HG03196 (cell line): ENCODE results near the gene SRM.
"Not testable (repeated sequence)": the region's sequence is repeated elsewhere in the genome, so short reads cannot be mapped to it uniquely, and the experiment has no call there.

Source experiments
- ATAC-seq: cut with Tn5 transposase; IDR thresholded peaks from one replicate; pipeline ENCODE4 v1.9.1; 2021; ENCODE audit not compliant: unreplicated experiment

The SRM gene

GRCh38 chr1:11065796-11066195 is 6.0 kb upstream of the SRM start:
- no peak for ATAC-seq

GRCh38 chr1:11064942-11065341 is 5.1 kb upstream of the SRM start:
- ATAC-seq: no peak

GRCh38 chr1:11063937-11064537 is 4.2 kb upstream of the SRM start:
- ATAC-seq: not testable (repeated sequence)

DNA sequence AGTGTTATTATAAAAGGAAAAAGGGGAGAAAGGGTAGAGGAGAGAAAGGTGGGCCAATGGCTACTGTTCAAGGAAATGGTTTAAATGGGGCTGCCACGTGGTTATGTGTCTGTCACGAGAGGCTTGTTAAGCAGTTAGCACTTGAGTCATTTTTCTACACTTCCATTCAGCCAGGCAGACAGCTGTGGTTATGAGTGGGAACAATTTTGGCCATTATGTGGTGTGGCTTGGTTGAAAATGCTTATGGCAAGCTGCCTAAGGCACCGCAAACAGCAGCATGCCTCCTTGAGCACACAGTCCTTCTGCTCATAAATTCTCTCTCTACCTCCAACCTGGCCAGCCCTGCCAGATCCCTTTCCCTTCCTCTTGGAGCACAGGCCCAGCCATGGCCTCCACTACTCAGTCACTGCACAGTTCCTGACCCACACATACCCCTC is 3.2 kb upstream of the SRM start:
- ATAC-seq: no peak

- no peak for ATAC-seq
These were observed 2.0 kb upstream of the SRM start for GRCh38 chr1:11061652-11062365.

DNA sequence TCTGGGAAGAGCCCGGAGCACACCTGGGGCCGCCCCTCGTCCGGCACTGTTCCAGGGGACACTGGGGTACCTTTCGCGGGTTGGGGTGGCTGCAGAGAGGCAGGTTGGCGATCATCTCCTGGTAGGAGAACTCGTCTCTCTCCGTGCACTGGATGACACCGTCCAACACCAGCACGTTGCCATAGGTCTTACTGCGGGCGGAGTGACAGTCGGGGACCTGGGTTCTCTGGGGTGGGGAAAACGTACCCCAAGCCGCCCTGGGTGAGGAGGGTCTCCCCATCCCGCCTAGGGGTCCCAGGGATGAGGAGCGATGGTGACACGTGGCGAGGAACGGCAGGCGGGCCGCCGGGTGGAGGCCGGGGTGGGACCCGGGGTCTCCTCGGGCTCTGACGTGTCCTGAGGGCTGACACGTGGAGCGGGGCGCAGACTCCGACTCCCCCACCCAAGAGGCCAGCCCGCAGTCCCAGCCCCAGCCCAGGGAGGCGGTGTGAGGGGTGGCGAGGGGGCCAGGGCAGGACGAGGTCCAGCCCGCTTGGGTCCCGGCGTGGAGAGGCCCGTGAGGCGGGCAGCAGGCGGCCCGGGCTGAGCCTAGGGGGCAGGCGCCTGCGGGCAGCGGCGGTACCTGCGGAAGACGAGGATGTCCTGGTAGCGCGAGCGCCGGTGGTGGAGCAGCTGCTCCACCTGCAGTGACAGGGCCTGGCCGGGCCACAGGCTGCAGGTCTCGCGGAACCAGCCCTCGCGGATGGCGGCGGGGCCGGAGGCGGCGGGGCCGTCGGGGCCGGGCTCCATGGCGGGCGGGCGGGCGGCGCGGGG is 457 bp downstream of the SRM start:
- peak; percentile 4 for ATAC-seq

GRCh38 chr1:11058595-11059154 is 1.1 kb downstream of the SRM start:
- no peak for ATAC-seq

DNA sequence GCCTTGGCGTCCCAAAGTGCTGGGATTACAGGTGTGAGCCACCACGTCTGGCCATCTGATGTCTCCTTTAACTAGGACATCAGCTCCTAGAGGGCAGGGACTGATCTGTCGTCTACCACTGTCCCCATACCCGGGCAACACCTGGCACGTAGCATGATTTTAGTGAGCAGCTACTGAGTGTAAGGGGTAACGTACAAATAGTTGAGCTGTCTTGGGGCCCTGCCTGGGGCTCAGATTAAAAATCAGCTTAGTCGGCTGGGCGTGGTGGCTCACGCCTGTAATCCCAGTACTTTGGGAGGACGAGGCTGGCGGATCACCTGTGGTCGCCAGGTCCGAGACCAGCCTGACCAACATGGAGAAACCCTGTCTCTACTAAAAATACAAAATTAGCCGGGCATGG is 1.8 kb downstream of the SRM start:
- no peak for ATAC-seq

DNA sequence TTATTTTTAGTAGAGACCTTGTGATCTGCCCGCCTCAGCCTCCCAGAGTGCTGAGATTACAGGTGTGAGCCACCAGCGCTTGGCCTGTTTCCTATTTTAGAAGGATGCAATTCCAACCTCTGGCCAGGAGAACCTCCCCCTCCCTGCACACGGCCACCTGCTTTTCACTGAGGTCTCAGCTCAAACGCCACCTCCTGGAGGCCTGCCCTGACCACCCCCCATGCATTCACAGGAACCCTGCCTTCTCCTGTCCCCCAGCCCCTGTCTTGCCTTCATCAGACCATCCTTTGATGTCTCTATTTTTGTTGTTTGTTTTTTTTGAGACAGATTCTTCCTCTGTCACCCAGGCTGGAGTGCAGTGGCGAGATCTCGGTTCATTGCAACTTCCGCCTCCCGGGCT is 2.3 kb downstream of the SRM start:
- no peak for ATAC-seq

GRCh38 chr1:11056504-11056903 is 3.3 kb downstream of the SRM start:
- no peak for ATAC-seq

GRCh38 chr1:11055676-11056075 is 4.1 kb downstream of the SRM start:
- ATAC-seq: no peak

- no peak for ATAC-seq
These were observed 5.2 kb downstream of the SRM start for GRCh38 chr1:11054666-11055065.

- no peak for ATAC-seq
These were observed 5.6 kb downstream of the SRM start for GRCh38 chr1:11054181-11054580.

DNA sequence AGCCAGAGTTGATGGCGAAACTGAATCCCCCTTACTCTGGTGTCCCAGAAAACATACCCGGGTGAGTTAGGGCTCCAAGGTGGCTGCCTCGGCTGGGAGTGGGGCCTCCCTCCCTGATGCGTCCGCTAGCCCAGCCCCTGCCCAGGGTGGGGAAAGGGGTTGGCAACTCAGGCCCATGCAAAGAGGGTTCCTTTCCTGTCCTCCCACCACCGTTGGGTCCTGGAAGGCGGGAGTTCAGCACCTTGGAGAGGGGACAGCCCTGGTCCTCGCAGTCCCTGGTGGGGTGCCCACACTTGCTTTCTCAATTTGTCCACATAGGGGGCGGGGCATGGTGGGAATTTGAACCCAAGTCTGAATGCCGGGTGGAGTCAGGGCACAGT is 6.1 kb downstream of the SRM start:
- ATAC-seq: no peak

DNA sequence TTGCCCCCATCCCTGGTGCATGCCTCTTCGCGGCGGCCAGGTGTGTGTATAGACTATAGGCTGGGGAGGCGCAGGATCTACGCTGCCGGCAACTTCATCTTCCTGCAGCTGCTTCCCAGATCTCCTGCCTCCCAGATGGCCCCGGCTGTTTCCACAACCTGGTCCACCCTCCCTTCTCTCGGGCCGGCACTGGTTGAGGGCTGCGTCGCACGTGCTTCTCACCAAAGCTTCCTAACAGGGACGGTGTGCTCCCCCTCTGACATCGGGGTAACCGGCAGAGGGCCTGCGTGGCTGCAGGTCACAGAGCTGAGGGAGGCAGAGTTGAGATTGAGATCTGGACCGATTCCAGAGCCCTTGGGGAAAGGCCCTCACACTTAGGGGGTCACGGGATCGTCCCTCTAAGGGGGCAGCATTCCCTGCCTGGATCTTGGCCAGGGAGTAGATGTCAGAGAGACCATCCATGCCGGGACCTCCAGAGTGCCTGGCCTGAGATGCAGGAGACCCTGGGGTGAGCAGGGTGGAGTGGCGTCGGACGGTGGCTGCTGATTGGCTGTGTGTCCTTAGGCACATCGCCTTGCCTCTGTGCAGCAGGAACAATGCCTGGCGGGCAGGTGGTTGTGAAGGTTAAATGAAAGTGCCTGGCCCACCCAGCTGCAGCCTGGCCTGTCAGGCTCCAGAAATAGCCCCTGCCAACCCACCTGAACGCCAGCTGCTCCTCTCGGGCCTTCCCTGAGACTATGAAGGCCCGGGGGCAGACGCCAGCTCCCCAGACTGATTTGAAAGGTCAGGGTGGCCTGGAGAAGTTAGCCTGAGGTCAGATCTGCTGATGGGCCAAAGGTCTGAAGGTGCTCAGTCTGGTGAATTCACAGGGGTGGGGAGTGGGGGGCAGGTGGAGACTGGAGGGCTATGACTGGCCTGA is 6.7 kb downstream of the SRM start:
- ATAC-seq: no peak

- ATAC-seq: no peak
These were observed 7.9 kb downstream of the SRM start for GRCh38 chr1:11051781-11052511.

GRCh38 chr1:11051121-11051520 is 8.7 kb downstream of the SRM start:
- not testable (repeated sequence) for ATAC-seq

DNA sequence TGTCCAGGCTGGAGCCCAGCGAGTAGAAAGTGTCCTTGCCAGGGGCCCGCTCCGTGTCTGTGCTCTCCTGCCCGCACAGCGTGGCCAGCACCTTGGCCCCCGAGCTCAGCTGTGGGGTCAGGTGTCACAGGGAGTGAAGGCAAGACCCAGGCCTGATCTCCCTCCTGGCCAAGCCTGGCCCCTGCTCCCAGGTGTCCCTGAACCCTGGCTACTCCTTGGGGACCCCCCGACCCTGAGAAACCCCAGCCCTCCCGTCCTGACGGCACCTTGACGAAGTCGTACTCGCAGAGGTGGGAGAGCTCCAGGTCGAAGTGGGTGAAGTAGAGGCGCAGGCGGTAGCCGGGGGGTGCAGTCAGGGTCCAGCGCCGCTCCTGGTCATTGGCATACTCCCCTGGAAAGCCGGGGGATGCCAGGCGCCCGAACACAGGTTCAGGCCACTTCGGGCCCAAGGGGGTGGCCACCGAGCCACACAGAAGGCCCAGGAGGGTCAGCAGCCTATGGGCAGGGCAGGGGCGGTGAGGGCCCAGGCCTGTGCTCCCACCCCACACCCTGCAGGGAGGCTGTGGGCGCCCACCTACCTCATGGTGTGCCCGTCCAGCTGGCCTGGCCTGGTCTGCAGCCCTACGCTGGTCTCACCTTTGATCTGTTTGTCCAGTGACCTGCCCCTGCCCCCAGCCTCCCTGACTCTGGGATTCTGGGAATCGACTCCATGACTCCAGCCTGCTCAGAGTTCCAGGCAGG is 13.0 kb downstream of the SRM start, which contains the start of gene MASP2:
Gene MASP2, minus strand, starts transcription at position 615 of the 741 bp plus-strand sequence. Its CDS starts 32 bp downstream, at position 583.
- no peak for ATAC-seq

DNA sequence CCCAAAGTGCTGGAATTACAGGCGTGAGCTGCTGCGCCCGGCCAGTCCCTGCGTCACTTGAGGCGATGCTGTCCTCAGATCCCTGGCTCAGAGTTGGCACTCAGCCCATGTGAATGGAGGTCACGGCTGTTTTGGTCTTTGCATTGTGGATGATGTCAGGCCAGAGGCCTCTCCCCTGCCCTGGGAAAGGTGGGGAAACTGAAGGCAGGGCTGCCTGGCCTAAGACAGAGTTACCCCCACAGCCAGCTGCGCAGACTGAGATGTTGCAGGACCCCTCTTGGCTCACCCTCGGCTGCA is 13.6 kb downstream of the SRM start:
- ATAC-seq: no peak
